CD4-positive, CD25-positive, alpha-beta regulatory T cell (primary cell): Measurements from ENCODE around the gene RTTN. TPM values are rescaled to one million over a fixed set of nuclear protein-coding genes. Genes with fewer than 3 reads are reported as not detected.

ENCODE experiments used
- ATAC-seq, 2 donors: fragments of 150-1000 bp; cut with Tn5 transposase; one replicate each; pipeline ENCODE4 v1.10.0; 2021; ENCODE audit warnings: low read depth in 2 of 2, moderate number of reproducible peaks in 2 of 2, moderate library complexity in 1 of 2
- DNase-seq, 3 donors: peaks; one replicate each; pipeline versions ENCODE4 v3.0.0 to v3.0.0-alpha.2; 2012 to 2022; ENCODE audit warnings: mixed read lengths in 1 of 3
- H3K27ac ChIP-seq: one replicate; pipeline ENCODE4 v1.7.0; 2013; ENCODE audit warnings: mild to moderate bottlenecking, low read length; ENCODE audit not compliant: insufficient read depth, poor library complexity, severe bottlenecking
- H3K27me3 ChIP-seq: one replicate; pipeline ENCODE4 v1.7.0; 2013; ENCODE audit warnings: low read length; ENCODE audit not compliant: control insufficient read depth, insufficient read depth
- H3K36me3 ChIP-seq: one replicate; pipeline ENCODE4 v1.7.0; 2013; ENCODE audit warnings: mild to moderate bottlenecking, low read length, moderate library complexity; ENCODE audit not compliant: control insufficient read depth, insufficient read depth
- H3K4me1 ChIP-seq: 2 replicates; pipeline ENCODE4 v1.7.0; 2013; ENCODE audit warnings: mild to moderate bottlenecking, low read length; ENCODE audit not compliant: insufficient read depth, control insufficient read depth, poor library complexity, severe bottlenecking
- H3K4me3 ChIP-seq: one replicate; pipeline ENCODE4 v1.7.0; 2013; ENCODE audit warnings: low read depth, mild to moderate bottlenecking, low read length, moderate library complexity
- H3K9me3 ChIP-seq, 2 experiments: 1 replicate in 1 of 2; 2 replicates in 1 of 2; pipeline ENCODE4 v1.7.0; 2013; ENCODE audit warnings: low read length in 2 of 2, mild to moderate bottlenecking in 1 of 2, moderate library complexity in 1 of 2; ENCODE audit not compliant: control insufficient read depth in 2 of 2
- H3K27ac Mint-ChIP-seq, 3 donors: one replicate each; pipeline ENCODE4 v1.8.0; 2020 to 2022; ENCODE audit warnings: mild to moderate bottlenecking in 3 of 3, mixed read lengths in 3 of 3, moderate library complexity in 2 of 3
- H3K27me3 Mint-ChIP-seq: one replicate; pipeline ENCODE4 v1.8.0; 2022; ENCODE audit warnings: mild to moderate bottlenecking, mixed read lengths
- H3K36me3 Mint-ChIP-seq: one replicate; pipeline ENCODE4 v1.8.0; 2020; ENCODE audit warnings: mixed read lengths
- H3K4me1 Mint-ChIP-seq, 4 donors: one replicate each; pipeline ENCODE4 v1.8.0; 2020 to 2022; ENCODE audit warnings: mixed read lengths in 4 of 4, mild to moderate bottlenecking in 1 of 4
- H3K4me3 Mint-ChIP-seq, 4 donors: one replicate each; pipeline ENCODE4 v1.8.0; 2020 to 2022; ENCODE audit warnings: mild to moderate bottlenecking in 4 of 4, mixed read lengths in 4 of 4, moderate library complexity in 3 of 4
- H3K9me3 Mint-ChIP-seq, 7 donors: one replicate each; pipeline ENCODE4 v1.8.0; 2020 to 2022; ENCODE audit warnings: mixed read lengths in 7 of 7, mild to moderate bottlenecking in 3 of 7, moderate library complexity in 2 of 7
- polyA plus RNA-seq, 4 donors: library from polyadenylated mRNA; unstranded; fragments of 300-500 nt; fragmentation: Illumina TruSeq; gene quantifications; one replicate each; pipeline ENCODE4 v1.2.3, GENCODE V29; 2021
- total RNA-seq: library from RNA; stranded (reverse); gene quantifications from one replicate; pipeline ENCODE4 v1.2.3, GENCODE V29; 2022

RTTN gene
- total and polyA plus RNA-seq, 5 donors from 2014 or later: 3.2 to 36.4 (median 4.8) TPM

DNA sequence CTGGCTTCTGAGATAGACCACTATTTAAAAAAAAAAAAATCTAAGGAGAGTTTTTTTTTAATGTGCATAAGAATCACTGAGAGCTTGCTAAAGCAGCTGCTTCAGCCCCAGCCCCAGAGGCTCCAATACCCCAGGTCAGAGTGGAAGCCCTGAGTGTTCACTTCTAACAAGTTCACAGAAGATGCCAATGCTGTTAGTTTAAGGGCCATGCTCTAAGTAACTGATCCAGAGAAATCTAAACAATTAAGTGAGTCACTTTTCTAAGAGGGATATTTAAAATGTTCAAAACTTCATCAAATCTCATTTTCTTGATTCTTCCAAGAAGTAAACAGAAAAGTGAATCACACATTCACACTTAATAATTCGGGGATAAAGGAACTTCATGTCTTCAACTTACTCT is 131.4 kb downstream of the RTTN start:
- H3K36me3 Mint-ChIP-seq: peaks cover 25% of the 10 kb centered on the region
- H3K4me3 Mint-ChIP-seq: no peak overlapping the region

DNA sequence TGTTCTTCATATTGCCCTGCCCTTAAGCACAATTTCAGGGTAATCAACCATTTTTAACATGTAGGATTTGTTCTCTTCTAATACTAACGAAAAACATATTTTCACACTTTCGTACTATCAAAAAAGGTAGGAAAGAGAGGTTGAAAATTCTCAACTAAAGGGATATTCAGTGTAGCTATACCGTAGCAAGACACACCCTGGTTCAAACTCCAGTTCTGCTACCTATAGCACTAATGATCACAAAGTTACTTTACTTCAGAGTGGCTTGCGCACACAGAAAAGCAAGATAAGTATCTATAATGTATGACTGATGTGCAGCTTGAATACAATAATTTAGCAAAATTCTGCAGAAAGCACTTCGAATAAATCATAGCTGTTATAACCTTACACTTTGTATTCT is 132.1 kb downstream of the RTTN start:
- Histone ChIP-seq H3K9me3 (no peaks in the 10 kb centered on the region), H3K4me1 (no peaks in the 10 kb centered on the region), H3K4me3 (no peak overlapping the region), H3K36me3 (peaks cover 10% of the 10 kb centered on the region), H3K27ac (no peak overlapping the region), H3K27me3 (no peaks in the 10 kb centered on the region)
- Mint-ChIP-seq H3K9me3 (no peaks in the 10 kb centered on the region), H3K4me3 (no peak overlapping the region), H3K4me1 (peaks cover 0 to 13% (median 3%) of the 10 kb centered on the region in 4 donors), H3K27ac (no peak overlapping the region), H3K27me3 (no peaks in the 10 kb centered on the region), H3K36me3 (peaks cover 27% of the 10 kb centered on the region)
- ATAC-seq (no peak), DNase-seq (no peak)

More for the DNA sequence above, 131.4 kb downstream of the RTTN start:
- Histone ChIP-seq H3K27ac (no peak overlapping the region), H3K27me3 (no peaks in the 10 kb centered on the region), H3K4me3 (no peak overlapping the region), H3K4me1 (no peaks in the 10 kb centered on the region), H3K36me3 (peaks cover 10% of the 10 kb centered on the region), H3K9me3 (no peaks in the 10 kb centered on the region)
- DNase-seq (no peak), ATAC-seq (no peak)
- no peaks in the 10 kb centered on the region for H3K9me3 Mint-ChIP-seq
- no peaks in the 10 kb centered on the region for H3K27me3 Mint-ChIP-seq
- peaks cover 0 to 6% (median 3%) of the 10 kb centered on the region in 4 donors for H3K4me1 Mint-ChIP-seq
- no peak overlapping the region for H3K27ac Mint-ChIP-seq

DNA sequence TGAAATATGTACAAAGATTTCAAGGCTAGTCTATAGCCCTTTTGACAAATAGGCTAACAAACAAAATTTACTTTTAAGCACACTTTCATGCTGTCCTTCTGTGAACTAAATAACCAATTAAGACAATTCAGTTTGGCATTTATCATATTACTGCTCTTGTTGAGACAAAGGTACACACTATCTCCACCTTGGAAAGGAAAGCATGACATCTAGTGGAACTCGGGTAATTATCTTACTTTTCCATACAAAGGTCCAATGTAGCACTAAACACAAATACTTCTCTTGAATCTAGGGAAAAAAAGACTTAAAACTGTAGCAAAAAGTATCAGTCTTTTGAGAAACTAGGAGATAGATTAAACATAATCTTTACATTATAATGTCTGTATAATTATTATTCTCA is 132.8 kb downstream of the RTTN start:
- no peaks in the 10 kb centered on the region for H3K27me3 Mint-ChIP-seq
- no peaks in the 10 kb centered on the region for H3K27me3 ChIP-seq
- DNase-seq (peak in 1 of 3 donors; percentile 51), ATAC-seq (no peak)
- no peak overlapping the region for H3K4me3 Mint-ChIP-seq
- peaks cover 24% of the 10 kb centered on the region for H3K36me3 Mint-ChIP-seq
- H3K36me3 ChIP-seq: peaks cover 10% of the 10 kb centered on the region
- peaks cover 0 to 13% (median under 1%) of the 10 kb centered on the region in 4 donors for H3K4me1 Mint-ChIP-seq
- no peak overlapping the region for H3K27ac Mint-ChIP-seq
- no peak overlapping the region for H3K4me3 ChIP-seq
- no peaks in the 10 kb centered on the region for H3K9me3 ChIP-seq
- H3K9me3 Mint-ChIP-seq: no peaks in the 10 kb centered on the region
- H3K27ac ChIP-seq: no peak overlapping the region
- no peaks in the 10 kb centered on the region for H3K4me1 ChIP-seq

DNA sequence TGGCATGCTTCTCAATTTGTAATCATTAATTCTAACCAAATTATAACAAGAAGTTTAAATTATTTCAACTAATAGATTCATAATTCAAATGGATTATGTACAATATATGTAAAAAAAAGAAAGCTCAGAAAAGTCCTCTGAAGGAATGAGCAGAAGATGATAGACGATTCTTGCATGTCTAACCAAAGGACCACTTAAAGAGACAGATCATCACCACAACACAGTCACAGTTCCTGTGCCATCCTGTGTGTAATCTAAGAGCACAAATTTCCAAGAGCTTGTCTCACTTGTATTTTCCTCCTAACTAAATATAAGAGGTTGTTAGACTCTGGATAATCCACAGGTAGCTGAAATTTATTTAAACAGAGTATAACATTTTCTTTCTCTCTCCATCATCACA is 135.5 kb downstream of the RTTN start:
- Histone ChIP-seq H3K36me3 (peaks cover 10% of the 10 kb centered on the region), H3K4me3 (no peak overlapping the region), H3K27me3 (no peaks in the 10 kb centered on the region), H3K27ac (no peak overlapping the region), H3K4me1 (no peaks in the 10 kb centered on the region), H3K9me3 (no peaks in the 10 kb centered on the region)
- peak overlapping the region in 1 of 4 donors; percentile 40 for H3K4me3 Mint-ChIP-seq
- peaks cover 27% of the 10 kb centered on the region for H3K36me3 Mint-ChIP-seq
- H3K9me3 Mint-ChIP-seq: no peaks in the 10 kb centered on the region
- H3K27me3 Mint-ChIP-seq: no peaks in the 10 kb centered on the region
- H3K4me1 Mint-ChIP-seq: peaks cover 0 to 13% (median under 1%) of the 10 kb centered on the region in 4 donors
- no peak overlapping the region for H3K27ac Mint-ChIP-seq
- ATAC-seq (no peak), DNase-seq (no peak)

- no peaks in the 10 kb centered on the region for H3K9me3 ChIP-seq
- no peaks in the 10 kb centered on the region for H3K27me3 ChIP-seq
- no peak overlapping the region for H3K4me3 ChIP-seq
- Mint-ChIP-seq H3K27me3 (no peaks in the 10 kb centered on the region), H3K4me3 (no peak overlapping the region), H3K9me3 (no peaks in the 10 kb centered on the region), H3K36me3 (peaks cover 27% of the 10 kb centered on the region), H3K4me1 (peaks cover 0 to 13% (median under 1%) of the 10 kb centered on the region in 4 donors), H3K27ac (no peak overlapping the region)
- ATAC-seq (no peak), DNase-seq (no peak)
- peaks cover 10% of the 10 kb centered on the region for H3K36me3 ChIP-seq
- no peak overlapping the region for H3K27ac ChIP-seq
- H3K4me1 ChIP-seq: no peaks in the 10 kb centered on the region
Measured at GRCh38 chr18:70069382-70069781, 136.1 kb downstream of the RTTN start.

GRCh38 chr18:70068981-70069380 is 136.5 kb downstream of the RTTN start:
- H3K27ac Mint-ChIP-seq: peak overlapping the region in 1 of 3 donors; percentile 15
- Histone ChIP-seq H3K4me1 (no peaks in the 10 kb centered on the region), H3K27ac (no peak overlapping the region), H3K4me3 (no peak overlapping the region), H3K36me3 (peaks cover 6% of the 10 kb centered on the region), H3K9me3 (no peaks in the 10 kb centered on the region), H3K27me3 (no peaks in the 10 kb centered on the region)
- H3K36me3 Mint-ChIP-seq: peaks cover 23% of the 10 kb centered on the region
- no peaks in the 10 kb centered on the region for H3K9me3 Mint-ChIP-seq
- ATAC-seq (no peak), DNase-seq (no peak)
- H3K4me3 Mint-ChIP-seq: no peak overlapping the region
- H3K4me1 Mint-ChIP-seq: peaks cover 0 to 13% (median under 1%) of the 10 kb centered on the region in 4 donors
- no peaks in the 10 kb centered on the region for H3K27me3 Mint-ChIP-seq

DNA sequence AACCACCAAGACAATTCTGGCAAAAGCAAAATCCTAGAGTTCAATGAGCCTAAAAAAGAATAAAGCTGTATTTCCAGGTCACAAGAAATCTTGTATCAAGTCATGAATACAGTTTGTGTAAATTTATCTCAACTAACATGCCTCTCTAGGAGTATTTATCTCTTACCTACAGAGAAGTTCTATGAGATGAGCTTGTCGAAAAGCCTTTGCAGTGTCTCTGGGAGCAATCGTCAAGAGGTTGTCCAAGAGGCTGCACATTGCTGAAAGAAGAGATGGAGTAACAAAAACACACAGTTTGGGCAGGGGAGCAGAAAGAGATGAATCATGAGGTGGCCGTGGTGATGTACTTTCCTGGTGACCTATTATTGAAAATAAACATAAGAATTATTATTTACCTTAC is 145.8 kb downstream of the RTTN start:
- no peaks in the 10 kb centered on the region for H3K27me3 Mint-ChIP-seq
- no peak overlapping the region for H3K27ac Mint-ChIP-seq

GRCh38 chr18:70058916-70059315 is 146.6 kb downstream of the RTTN start:
- Mint-ChIP-seq H3K9me3 (peaks cover 0 to 1% (median 0%) of the 10 kb centered on the region in 7 donors), H3K27ac (no peak overlapping the region), H3K4me3 (no peak overlapping the region), H3K27me3 (no peaks in the 10 kb centered on the region), H3K36me3 (peaks cover 51% of the 10 kb centered on the region), H3K4me1 (no peaks in the 10 kb centered on the region)
- Histone ChIP-seq H3K27ac (no peak overlapping the region), H3K27me3 (no peaks in the 10 kb centered on the region), H3K4me3 (no peak overlapping the region), H3K4me1 (no peaks in the 10 kb centered on the region), H3K9me3 (no peaks in the 10 kb centered on the region), H3K36me3 (peaks cover 17% of the 10 kb centered on the region)
- no peak for DNase-seq
- no peak for ATAC-seq

More for the DNA sequence above, 145.8 kb downstream of the RTTN start:
- H3K4me1 ChIP-seq: no peaks in the 10 kb centered on the region
- H3K9me3 ChIP-seq: no peaks in the 10 kb centered on the region
- no peak for ATAC-seq
- H3K4me1 Mint-ChIP-seq: no peaks in the 10 kb centered on the region
- no peak overlapping the region for H3K27ac ChIP-seq
- H3K9me3 Mint-ChIP-seq: peaks cover 0 to 1% (median 0%) of the 10 kb centered on the region in 7 donors
- no peak for DNase-seq
- peaks cover 14% of the 10 kb centered on the region for H3K36me3 ChIP-seq
- no peak overlapping the region for H3K4me3 ChIP-seq
- H3K36me3 Mint-ChIP-seq: peaks cover 50% of the 10 kb centered on the region
- H3K4me3 Mint-ChIP-seq: no peak overlapping the region
- H3K27me3 ChIP-seq: no peaks in the 10 kb centered on the region
